HG02840 (cell line): Measurements from ENCODE around the gene PYGM.
"Not testable (repeated sequence)": the region's sequence is repeated elsewhere in the genome, so short reads cannot be mapped to it uniquely, and the experiment has no call there.

Experiments
- ATAC-seq: cut with Tn5 transposase; IDR thresholded peaks from one replicate; pipeline ENCODE4 v1.9.1; 2021; ENCODE audit warnings: mild to moderate bottlenecking, moderate library complexity, moderate number of reproducible peaks; ENCODE audit not compliant: unreplicated experiment, low FRiP score

PYGM gene

DNA sequence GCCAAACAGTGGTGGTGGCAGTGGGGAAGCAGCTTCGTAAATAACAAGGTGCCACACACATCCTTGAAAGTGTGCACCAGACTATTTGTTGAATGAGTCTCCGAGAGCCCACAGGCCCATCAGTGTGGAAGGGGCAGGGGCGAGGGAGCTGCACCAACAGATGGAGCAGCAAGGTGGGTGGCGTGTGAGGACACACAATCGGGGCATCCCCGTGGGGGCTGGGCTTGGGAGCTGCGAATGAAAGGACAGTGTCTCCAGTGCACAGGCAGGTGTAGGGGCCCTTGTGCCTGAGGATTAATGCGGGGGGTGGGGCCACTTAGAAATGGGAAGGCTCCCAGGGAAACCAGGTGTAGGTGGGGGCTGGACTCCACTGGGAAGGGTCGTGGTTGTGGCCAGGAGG is 39.6 kb downstream of the PYGM start:
- no peak for ATAC-seq

DNA sequence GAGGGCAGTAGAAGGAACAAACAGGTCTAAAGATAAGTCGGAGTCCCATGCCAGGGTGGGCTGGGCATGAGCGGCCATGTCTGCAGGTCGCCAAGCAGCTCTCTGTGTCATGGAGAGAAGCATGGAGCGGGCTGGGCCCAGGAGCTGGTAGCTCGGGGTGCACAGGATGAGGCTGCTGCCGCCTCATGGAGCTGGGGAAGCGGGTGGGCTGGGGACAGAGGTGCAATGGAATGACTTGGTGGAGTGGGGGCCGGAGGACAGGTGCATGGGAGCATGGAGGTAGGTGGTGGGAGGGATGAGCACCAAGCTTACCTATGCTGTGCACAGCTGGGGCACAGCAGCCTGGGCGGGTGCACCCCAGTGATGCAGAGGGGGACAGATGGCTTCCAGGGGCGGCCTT is 40.4 kb downstream of the PYGM start:
- no peak for ATAC-seq

DNA sequence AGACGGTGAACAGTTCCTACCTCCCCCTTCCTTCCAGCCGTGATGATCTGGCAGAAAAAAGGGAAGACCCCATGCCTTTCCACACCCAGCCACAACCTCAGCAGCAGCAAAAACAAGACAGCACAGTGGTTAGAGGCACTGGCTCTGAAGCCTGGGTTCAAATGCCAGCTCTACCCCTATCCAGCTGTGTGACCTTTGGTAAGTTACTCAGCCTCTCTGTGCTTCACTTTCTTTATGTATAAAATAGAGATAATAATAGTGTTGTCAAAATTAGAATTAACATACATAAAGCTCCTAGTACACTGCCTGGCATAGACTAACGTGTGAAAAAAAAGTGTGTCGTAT is 41.0 kb downstream of the PYGM start:
- no peak for ATAC-seq

DNA sequence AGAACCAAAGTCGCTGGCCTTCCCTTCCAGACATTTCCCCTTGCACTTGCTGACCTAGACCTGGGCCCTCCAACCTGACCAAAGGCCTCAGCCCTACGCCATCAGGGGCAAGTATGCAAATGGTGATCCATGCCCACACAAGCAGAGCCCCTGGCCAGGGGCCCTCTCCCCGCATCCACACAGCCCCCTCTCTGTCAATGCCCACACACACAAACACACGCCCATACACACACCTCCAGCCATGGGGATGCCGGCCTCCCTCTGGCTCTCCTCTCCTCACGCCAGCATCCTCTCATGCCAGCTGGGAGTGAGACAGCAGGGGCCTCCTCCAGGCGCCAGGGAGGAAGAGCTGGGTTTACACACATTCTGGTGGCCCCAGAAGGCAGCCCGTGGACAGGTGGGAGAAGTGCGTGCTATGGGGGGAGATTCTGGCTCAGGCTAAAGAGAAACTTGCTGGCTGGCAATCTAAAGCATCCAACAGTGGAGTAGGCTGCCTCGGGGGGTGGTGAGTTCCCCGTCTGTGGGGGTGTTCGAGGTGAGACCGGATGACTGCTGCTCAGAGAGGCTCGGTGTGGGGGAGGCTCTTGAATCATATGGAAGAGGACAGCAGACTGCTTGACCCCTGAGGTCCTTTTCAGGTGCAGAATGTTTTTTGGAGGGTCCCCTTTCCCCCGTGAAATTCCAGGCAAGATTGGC is 41.5 kb downstream of the PYGM start:
- no peak for ATAC-seq

DNA sequence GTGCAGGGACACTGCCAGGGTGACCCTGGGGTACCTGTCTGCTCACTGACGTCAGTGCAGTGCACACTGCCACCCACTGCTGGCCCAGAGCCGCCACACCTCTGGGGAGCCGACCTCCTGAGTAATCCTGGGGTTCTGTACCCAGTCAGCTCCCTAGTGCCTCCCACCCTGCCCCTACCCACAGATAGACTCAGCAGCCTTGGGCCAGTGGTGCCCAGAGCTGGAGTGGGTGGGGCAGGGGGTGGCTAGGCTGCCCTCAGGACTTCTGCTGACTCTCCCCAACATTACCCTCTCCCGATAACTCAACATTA is 42.6 kb downstream of the PYGM start:
- no peak for ATAC-seq

DNA sequence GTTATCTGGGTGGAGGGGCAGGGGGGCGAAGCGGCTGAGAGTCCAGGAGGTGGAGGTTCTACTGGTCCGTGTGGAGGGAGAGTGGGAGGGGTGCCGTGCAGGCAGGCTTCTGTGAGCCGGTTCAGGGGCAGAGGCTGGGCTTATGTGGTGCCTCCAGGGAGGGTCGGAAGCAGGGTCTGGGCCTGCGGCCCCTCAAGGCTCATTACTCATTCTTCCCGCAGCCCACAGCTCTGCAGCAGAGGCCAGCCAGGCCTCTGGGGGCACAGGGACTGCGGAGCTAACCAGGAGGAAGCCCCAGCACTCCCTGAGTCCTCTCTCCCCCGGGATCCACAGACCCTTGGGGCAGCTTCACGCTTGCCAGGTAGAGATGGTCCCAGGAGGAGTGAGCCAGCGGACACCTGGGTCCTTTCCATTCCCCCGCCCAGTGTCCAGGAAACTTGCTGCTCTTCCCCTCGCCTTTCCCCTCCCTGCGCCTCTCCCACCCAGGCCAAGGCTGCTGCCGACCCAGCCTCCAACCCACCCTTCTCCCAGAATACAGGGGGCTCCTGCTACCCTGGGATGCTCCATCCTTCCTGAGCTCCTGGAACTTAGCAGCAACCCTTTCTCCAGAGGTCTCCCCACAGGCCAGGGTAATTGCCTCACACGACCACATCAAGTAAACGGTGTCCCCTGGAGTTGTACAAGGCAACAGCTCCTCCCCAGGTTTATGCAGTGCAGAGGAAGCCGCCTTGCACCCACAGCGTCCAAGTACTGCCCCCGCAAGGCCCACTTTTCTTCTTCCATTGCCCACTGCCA is 43.1 kb downstream of the PYGM start:
- no peak for ATAC-seq

DNA sequence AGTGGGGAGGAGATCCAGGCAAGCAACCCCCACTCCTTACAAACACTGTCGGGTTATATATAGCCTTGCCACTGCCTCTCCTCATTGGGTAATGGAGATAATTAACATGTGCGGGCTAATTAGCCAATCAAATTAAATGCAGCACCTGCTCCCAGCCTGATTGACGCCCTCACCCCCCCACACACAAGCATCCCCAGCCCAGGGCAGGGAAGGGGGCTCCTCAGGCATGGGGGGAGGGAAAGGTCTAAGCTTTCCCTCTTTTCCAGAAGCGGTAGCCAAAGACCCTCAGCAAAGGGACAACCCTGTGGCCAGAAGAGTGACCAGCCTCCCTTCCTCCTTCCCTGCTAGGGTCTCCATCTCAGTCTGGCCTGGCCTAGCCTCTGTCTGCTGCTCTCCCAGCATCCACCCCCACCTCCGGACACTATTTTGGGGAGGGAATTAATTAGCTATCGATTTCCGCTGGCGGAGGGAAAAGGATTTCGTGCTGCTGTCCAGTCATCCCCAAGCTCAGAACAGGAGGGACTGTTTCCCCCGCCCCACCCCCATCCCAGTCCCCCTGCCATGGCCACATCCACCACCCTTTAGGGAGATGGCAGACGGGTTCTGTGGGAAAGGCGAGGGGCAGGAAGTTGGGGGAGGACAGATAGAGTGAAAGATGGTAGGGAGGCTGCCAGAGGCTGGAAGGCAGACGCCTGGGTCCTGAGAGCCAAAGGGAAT is 43.9 kb downstream of the PYGM start:
- ATAC-seq = no peak

DNA sequence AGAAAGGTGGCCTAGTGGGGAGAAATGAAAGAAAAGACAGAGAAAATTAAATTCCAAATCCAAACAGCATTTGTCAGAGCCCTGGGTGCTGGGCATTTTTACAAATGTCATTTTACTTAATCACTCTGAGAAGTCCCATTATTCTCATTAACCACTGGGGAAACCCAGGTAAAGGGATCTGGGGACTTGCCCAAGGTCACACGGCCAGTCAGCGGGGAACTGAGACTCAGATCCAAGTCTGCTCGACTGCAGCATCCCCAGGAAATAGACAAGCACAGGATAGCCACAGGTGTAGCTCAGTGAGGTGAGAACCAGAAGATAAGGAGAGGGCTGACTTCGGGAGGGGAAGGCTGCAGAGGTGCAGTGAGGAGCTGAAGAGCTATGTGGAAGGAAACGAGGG is 44.7 kb downstream of the PYGM start:
- no peak for ATAC-seq

DNA sequence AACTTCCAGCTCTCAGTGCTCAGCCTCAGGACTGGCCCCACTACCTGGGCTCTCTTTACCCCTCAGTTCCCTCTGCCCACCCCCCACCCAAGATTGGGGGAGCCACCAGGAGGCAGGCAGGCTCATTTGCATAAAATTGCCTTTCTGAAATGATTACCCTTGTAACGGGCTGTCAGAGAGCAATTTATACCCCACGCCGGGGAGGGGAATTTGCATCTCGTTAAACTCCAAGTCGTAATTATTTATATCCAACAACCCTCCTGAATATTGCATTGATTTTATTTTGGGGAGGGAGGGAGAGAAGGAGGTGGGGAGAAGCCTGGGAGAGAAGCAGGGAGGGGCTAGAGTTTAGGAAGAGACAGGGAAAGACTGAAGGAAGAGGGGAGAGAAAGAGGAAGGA is 45.1 kb downstream of the PYGM start:
- ATAC-seq = no peak

DNA sequence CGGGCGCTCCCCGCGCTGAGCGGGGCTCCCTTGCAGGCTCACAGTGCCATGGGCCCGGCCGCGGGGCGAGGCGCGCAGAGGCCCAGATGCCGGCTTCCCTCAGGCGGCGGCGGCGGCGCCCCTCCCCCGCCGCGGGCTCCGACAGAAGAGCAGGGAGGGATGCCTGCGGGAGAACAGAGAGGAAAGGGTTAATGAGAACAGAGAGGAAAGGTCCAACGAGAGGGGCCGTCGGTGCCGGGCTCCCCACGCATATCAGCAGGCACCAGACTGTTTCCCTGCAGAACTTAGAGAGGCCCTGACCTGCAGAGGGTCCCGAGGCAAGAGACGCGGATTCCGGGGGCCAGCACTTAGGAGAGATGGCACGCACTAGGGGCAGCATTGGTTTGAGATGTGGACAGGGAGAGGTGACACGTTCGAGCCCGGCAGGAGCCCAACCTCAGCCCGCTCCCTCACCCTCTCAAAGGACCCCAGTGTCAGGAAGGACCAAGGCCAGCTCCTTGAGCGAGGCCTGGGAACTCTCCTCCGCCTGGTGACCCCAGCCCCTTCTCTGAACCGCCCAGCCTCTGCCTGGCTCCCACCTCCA is 45.9 kb downstream of the PYGM start:
- ATAC-seq = no peak

DNA sequence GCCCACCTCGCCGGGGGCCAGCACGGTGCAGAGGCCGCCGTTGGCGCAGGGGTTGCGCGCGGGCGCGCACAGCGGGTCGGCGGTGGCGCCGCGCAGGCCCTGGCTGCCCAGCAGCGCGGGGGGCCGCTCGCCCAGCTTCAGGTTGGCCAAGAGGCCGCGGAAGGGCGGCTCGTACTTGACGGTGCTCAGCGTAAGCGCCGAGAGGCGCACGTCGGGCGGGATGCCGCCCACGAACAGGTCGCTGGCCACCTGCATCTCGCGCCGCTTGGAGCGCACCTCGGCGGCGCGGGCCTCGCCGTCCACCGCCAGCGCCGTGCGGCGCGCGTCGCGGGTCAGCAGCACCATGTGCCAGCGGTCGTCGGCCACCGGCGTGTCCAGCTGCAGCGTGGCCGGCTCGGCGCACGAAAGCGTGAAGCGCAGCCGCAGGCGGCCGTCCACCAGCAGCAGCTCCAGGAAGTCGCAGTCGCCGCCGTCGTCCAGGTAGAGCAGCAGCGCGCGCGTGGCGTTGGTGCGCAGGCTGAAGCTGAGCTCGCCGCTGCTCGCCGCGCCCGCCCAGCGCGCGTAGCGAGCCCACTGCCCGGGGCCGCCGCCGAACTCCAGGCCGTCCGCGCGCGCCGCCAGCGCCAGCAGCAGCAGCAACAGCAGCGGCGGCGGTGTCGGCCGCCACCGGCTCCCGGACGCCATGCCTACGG is 46.6 kb downstream of the PYGM start:
- no peak for ATAC-seq

DNA sequence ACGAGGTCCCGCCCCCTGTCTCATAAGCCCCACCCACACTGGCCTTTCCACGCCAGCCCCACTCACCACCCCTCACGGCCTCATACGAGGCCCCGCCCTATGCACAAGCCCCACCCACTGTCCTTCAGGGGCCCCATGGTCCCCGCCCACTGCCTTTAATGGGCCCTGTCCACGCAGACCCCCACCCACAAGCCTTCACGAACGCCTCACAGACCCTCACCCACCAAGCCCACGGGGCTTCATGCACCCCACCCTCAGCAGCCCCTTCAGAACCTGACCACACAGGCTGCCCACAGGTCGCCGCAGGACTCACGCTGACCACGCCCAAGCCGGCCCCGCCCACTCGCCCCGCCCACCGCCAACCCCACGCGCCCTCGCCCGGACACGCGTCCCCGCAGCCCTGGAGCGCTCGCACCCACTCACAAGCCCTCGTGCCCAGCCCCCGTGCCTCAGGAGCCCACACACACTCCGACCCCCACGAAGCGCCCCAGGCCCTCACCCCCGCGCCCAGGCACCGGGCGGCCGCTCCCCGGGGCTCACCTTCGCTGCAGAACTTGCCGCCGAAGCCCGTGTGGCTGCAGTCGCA is 47.3 kb downstream of the PYGM start:
- no peak for ATAC-seq

DNA sequence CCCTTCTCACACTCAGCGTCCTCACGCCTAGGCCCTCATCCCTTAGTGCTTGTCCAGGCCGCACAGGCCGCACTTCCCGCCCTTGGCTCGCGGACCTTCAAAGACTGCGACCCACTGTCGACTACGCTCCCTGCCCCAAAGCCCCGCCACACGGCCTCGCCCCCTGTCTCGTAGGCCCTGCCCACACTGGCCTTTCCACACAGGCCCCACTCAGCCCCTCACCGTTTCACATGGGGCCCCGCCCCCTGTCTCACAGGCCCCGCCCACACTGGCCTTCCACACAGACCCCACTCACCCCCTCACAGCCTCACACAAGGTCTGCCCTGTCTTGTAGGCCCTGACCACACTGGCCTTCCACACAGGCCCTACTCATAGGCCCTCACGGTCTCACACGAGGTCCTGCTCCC is 47.8 kb downstream of the PYGM start:
- ATAC-seq = no peak

DNA sequence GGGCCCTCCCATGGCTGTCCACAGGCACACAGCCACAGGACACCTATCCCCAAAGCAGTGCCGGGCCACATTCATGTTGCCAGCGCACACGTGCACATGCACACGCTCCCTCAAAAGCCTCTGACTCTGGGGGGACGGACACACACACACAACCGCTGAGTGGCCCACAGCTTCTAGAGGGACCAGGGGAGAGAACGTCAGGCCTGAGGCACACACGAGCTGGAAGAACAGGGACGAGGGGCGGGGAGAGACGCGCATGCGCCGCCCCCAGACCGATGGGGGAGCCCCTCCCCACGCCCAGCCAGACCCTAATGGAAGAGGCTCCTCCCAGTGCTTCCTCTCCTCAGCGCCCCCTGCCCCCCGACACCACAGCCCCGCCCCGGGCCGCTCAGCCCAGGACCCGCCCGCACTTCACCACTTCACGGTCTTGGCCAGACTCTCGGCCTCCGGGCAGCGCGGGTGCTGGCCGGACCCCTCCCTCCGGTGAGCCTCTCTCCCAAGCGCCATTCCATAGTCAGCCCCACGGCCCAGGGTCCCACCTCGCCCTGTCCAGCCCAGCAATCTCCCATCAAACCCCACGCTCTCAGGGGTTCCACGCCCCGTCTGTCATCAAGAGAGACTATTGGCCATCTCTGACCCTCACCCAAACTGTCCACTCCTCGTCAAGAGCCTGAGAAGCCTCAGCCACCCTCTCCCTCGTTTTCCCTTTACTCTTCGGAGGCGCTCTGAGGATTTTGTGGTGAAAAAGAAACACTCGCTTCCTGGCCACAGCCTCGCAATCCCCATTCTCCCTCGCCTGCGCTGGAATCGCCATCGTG is 48.4 kb downstream of the PYGM start:
- ATAC-seq = no peak

DNA sequence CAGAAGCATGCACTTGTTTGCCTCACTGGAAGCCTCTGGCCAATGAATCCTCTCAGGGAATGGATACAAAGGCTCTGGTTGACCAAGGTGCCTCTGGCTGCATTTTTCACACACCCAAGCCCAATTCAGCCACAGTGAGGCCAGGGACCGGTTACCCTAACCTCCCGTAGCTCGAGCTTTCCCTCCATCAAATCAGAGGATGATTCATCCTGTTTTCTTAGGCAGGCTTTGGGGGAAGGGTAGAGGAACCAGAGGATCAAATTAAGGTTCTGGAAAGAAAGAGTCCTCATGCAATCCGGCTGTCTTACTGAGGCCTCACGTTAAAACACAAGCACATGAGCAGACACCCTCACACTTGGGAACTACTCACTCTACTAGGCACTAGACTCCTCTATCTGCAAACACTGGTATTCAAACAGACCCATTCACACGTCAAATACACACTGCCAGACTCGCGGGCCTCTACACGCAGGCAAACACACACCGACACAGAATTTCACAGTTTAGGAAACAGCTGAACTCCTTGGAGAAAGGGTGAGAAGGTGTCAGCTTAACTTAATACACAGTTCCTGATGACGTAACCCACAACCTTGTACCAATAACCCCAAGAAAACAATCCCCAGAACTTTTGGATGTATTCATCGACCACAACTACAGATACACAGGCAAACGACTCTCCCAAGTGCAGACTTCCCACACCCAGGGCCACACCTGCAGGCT is 49.2 kb downstream of the PYGM start:
- no peak for ATAC-seq

DNA sequence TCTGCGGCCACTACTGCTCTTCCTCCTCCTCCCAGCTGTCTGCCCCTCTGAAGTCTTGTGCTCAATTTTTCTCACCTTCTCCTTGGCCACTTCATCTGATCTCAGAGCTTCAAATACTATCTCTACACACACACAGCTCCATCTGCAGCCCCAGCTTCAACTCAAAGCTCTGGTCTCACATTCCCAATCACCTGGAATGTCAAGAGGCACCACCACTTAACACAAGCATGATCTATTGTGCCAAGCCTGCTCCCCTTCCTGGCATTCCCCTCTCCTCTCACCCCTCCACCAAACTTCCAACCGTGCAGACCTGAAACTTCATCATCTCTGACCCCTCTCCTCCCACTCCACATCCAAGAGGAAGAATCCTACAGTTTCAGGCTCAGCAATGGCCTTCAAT is 54.3 kb downstream of the PYGM start:
- no peak for ATAC-seq

DNA sequence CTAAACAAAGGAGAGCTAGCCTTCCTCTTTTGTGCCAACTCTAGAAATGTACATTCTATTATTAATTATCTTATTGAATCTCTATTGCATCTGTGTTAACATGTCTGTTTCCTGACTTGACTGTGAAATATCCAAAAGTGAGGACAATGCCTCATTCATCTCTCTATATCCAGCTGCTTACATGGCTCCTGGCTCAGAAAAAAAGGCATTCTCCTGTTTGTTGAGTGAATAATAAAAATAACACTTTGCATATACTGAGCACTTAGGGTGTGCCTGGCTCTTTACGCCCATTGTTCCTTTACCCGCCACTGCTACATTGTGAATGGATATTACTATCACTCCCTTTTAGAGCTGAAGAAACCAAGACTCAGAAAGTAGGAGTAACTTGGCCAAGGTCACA is 56.7 kb downstream of the PYGM start:
- ATAC-seq = no peak

DNA sequence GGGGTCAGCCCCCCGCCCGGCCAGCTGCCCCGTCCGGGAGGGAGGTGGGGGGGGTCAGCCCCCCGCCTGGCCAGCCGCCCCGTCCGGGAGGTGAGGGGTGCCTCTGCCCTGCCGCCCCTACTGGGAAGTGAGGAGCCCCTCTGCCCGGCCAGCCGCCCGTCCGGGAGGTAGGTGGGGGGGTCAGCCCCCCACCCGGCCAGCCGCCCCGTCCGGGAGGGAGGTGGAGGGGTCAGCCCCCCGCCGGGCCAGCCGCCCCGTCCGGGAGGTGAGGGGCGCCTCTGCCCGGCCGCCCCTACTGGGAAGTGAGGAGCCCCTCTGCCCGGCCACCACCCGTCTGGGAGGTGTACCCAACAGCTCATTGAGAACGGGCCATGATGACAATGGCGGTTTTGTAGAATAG is 57.8 kb downstream of the PYGM start:
- not testable (repeated sequence) for ATAC-seq

DNA sequence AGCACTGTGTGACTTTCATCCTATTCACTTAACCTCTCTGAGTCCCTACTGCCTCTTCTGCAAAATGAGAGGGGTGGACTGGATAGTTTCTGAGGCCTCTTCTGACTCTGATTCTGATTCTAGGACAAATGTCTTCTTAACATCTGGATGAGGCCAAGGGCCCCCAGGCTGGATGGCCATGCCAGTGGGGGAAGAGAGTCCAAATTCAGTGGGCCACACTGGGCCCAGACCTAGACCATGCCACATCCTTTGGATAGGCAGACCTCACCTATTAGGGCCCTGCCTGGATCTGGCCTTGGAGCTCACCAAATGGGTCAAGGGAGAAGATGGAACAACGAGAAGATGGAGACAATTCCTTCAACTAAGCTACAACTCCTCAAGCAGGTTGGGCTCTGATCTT is 61.3 kb downstream of the PYGM start:
- ATAC-seq = no peak
